Glutamatergic neuron (in vitro differentiated cells): ENCODE measurements around the gene VWA3B. TPM values are rescaled to one million over a fixed set of nuclear protein-coding genes. Genes with fewer than 3 reads are reported as not detected.

Source experiments
- DNase-seq: peaks from one replicate; pipeline ENCODE4 v3.0.0; 2022
- H3K27ac Mint-ChIP-seq: one replicate; pipeline ENCODE4 v1.8.0; 2020; ENCODE audit warnings: mild to moderate bottlenecking, mixed read lengths, inconsistent platforms; ENCODE audit not compliant: unreplicated experiment
- H3K27me3 Mint-ChIP-seq: one replicate; pipeline ENCODE4 v1.8.0; 2020; ENCODE audit warnings: mild to moderate bottlenecking, moderate library complexity, mixed read lengths, inconsistent platforms; ENCODE audit not compliant: unreplicated experiment
- H3K36me3 Mint-ChIP-seq: one replicate; pipeline ENCODE4 v1.8.0; 2020; ENCODE audit warnings: mild to moderate bottlenecking, mixed read lengths, inconsistent platforms; ENCODE audit not compliant: unreplicated experiment
- H3K4me1 Mint-ChIP-seq: one replicate; pipeline ENCODE4 v1.8.0; 2020; ENCODE audit warnings: mild to moderate bottlenecking, low read depth, mixed read lengths, inconsistent platforms; ENCODE audit not compliant: unreplicated experiment
- H3K4me3 Mint-ChIP-seq: one replicate; pipeline ENCODE4 v1.8.0; 2020; ENCODE audit warnings: mild to moderate bottlenecking, mixed read lengths, inconsistent platforms; ENCODE audit not compliant: unreplicated experiment
- H3K9me3 Mint-ChIP-seq: one replicate; pipeline ENCODE4 v1.8.0; 2020; ENCODE audit warnings: mild to moderate bottlenecking, moderate library complexity, mixed read lengths, inconsistent platforms; ENCODE audit not compliant: unreplicated experiment
- CTCF ChIP-seq: fragments of 200-600 bp; sonication (generic); IDR thresholded peaks from one replicate; pipeline ENCODE4 v1.5.0; 2021; ENCODE audit not compliant: partially characterized antibody, unreplicated experiment
- total RNA-seq: library from RNA; stranded (reverse); fragmentation: NEBNext Ultra II Directional; extraction: Animal tissue kit (Norgen Biotek cat#: 25700); gene quantifications from one replicate; pipeline ENCODE4 v1.2.1, GENCODE V29; 2021; ENCODE audit not compliant: unreplicated experiment

Gene VWA3B
- total RNA-seq, 1 donor from 2014 or later, result not detected

- Mint-ChIP-seq H3K27me3 (no peaks in the 10 kb centered on the region), H3K9me3 (peaks cover 3% of the 10 kb centered on the region), H3K36me3 (peaks cover 7% of the 10 kb centered on the region), H3K4me1 (no peaks in the 10 kb centered on the region), H3K4me3 (no peak overlapping the region), H3K27ac (no peak overlapping the region)
- no peak for TF ChIP-seq CTCF
- DNase-seq, result no peak
Measured at GRCh38 chr2:98070081-98070480, 16.9 kb upstream of the VWA3B start.

- Mint-ChIP-seq H3K4me1 (no peaks in the 10 kb centered on the region), H3K27me3 (no peaks in the 10 kb centered on the region), H3K36me3 (peaks cover 7% of the 10 kb centered on the region), H3K9me3 (peaks cover 2% of the 10 kb centered on the region), H3K4me3 (no peak overlapping the region), H3K27ac (no peak overlapping the region)
- DNase-seq, result no peak
- no peak for TF ChIP-seq CTCF
Measured at GRCh38 chr2:98072442-98072841, 14.5 kb upstream of the VWA3B start.

GRCh38 chr2:98078701-98079100 is 8.3 kb upstream of the VWA3B start:
- Mint-ChIP-seq H3K27ac (no peak overlapping the region), H3K9me3 (peaks cover 5% of the 10 kb centered on the region), H3K36me3 (peaks cover 16% of the 10 kb centered on the region), H3K4me3 (no peak overlapping the region), H3K4me1 (peaks cover 4% of the 10 kb centered on the region), H3K27me3 (no peaks in the 10 kb centered on the region)
- DNase-seq, result no peak
- no peak for TF ChIP-seq CTCF

- H3K4me3 Mint-ChIP-seq, result no peak overlapping the region
- H3K4me1 Mint-ChIP-seq, result peaks cover 4% of the 10 kb centered on the region
- H3K27ac Mint-ChIP-seq, result no peak overlapping the region
- H3K9me3 Mint-ChIP-seq, result peaks cover 4% of the 10 kb centered on the region
- DNase-seq, result no peak
- no peaks in the 10 kb centered on the region for H3K27me3 Mint-ChIP-seq
- H3K36me3 Mint-ChIP-seq, result no peaks in the 10 kb centered on the region
- TF ChIP-seq CTCF, result no peak
Measured at GRCh38 chr2:98084151-98084868, 2.7 kb upstream of the VWA3B start.

- Mint-ChIP-seq H3K27me3 (no peaks in the 10 kb centered on the region), H3K4me3 (no peak overlapping the region), H3K36me3 (no peaks in the 10 kb centered on the region)
Measured at GRCh38 chr2:98084869-98085238, 2.1 kb upstream of the VWA3B start.

More at GRCh38 chr2:98084869-98085238, 2.1 kb upstream of the VWA3B start:
- no peak for DNase-seq
- peaks cover 4% of the 10 kb centered on the region for H3K4me1 Mint-ChIP-seq
- no peak for TF ChIP-seq CTCF
- H3K9me3 Mint-ChIP-seq, result peaks cover 4% of the 10 kb centered on the region
- no peak overlapping the region for H3K27ac Mint-ChIP-seq
